Endothelial cell of umbilical vein (primary cell): ENCODE data around the gene TBC1D4. TPM values are rescaled to one million over a fixed set of nuclear protein-coding genes. Genes with fewer than 3 reads are reported as not detected.
"Not testable (repeated sequence)": the region's sequence is repeated elsewhere in the genome, so short reads cannot be mapped to it uniquely, and the experiment has no call there.

Experiments
- BruUV-seq: library from RNA; stranded (reverse); fragments of 400-500 nt; replicated peaks from 2 replicates; lab custom pipeline; 2021; lab: Mats Ljungman, UMichigan
- CTCF ChIA-PET: fragments of 300-600, 350-600 bp; sonication (Branson Sonifier 250); formaldehyde crosslinking; loops from one replicate; lab custom pipeline; 2021; ENCODE audit warnings: antibody characterized with exemption, inconsistent platforms; lab: Charles Lee
- POLR2A ChIA-PET: fragments of 300-600, 350-600 bp; sonication (Branson Sonifier 250); formaldehyde crosslinking; loops from one replicate; lab custom pipeline; 2021; ENCODE audit warnings: antibody characterized with exemption, inconsistent platforms; lab: Charles Lee
- DNase-seq: peaks from one replicate; pipeline ENCODE4 v3.0.0-alpha.2; 2011; ENCODE audit warnings: low read depth, low spot score
- FAIRE-seq: peaks from 2 replicates; lab custom pipeline; 2011; peaks lifted over from hg19 to GRCh38; lab: Jason Lieb, UNC
- H2AFZ ChIP-seq: 2 replicates; pipeline ENCODE4 v1.6.0; 2012; ENCODE audit warnings: low read depth, low read length, control low read depth, inconsistent platforms
- H3K27ac ChIP-seq: 2 replicates; pipeline ENCODE4 v1.5.1; 2011; ENCODE audit warnings: low read depth, mild to moderate bottlenecking, control low read depth, low read length, moderate library complexity; ENCODE audit not compliant: insufficient read depth
- H3K27me3 ChIP-seq, 2 experiments: 2 replicates each; pipeline versions ENCODE4 v1.6.0 to v1.6.1; 2011; ENCODE audit warnings: low read length in 2 of 2, mixed read lengths in 1 of 2; ENCODE audit not compliant: control insufficient read depth in 2 of 2, insufficient read depth in 2 of 2
- H3K36me3 ChIP-seq, 2 experiments: 2 replicates in 1 of 2; 3 replicates in 1 of 2; pipeline ENCODE4 v1.5.1; 2011; ENCODE audit warnings: low read length in 2 of 2, mild to moderate bottlenecking in 1 of 2, moderate library complexity in 1 of 2; ENCODE audit not compliant: control insufficient read depth in 2 of 2, insufficient read depth in 2 of 2; ENCODE audit errors: extremely low read depth in 1 of 2
- H3K4me1 ChIP-seq: 3 replicates; pipeline ENCODE4 v1.5.1; 2011; ENCODE audit warnings: mild to moderate bottlenecking, low read length; ENCODE audit not compliant: control insufficient read depth, insufficient read depth; ENCODE audit errors: extremely low read depth
- H3K4me2 ChIP-seq: 2 replicates; pipeline ENCODE4 v1.6.1; 2011; ENCODE audit warnings: low read length, control low read depth, mixed read lengths; ENCODE audit not compliant: insufficient read depth
- H3K4me3 ChIP-seq, 3 experiments: fragments of 200-600 bp in 1 of 3; sonication (generic), shearing (Covaris generic) in 1 of 3; replicated peaks in 1 of 3; 2 replicates each; pipeline ENCODE4 v1.5.1; 2011 to 2016; ENCODE audit warnings: control low read depth in 3 of 3, low read length in 3 of 3, mild to moderate bottlenecking in 2 of 3, inconsistent platforms in 1 of 3, low read depth in 1 of 3, moderate library complexity in 1 of 3; ENCODE audit not compliant: insufficient read depth in 1 of 3
- H3K79me2 ChIP-seq: 2 replicates; pipeline ENCODE4 v1.6.0; 2012; ENCODE audit warnings: low read length, inconsistent platforms; ENCODE audit not compliant: control insufficient read depth, insufficient read depth
- H3K9ac ChIP-seq: replicated peaks from 2 replicates; pipeline ENCODE3; 2011; ENCODE audit warnings: low read length, control low read depth; ENCODE audit not compliant: insufficient read depth; ENCODE audit errors: extremely low read depth
- H3K9me1 ChIP-seq: replicated peaks from 3 replicates; pipeline ENCODE4 v1.6.0; 2011; ENCODE audit warnings: mild to moderate bottlenecking, low read length; ENCODE audit not compliant: control insufficient read depth, insufficient read depth; ENCODE audit errors: extremely low read depth
- H3K9me3 ChIP-seq: replicated peaks from 2 replicates; pipeline ENCODE4 v1.5.1; 2012; ENCODE audit warnings: low read length, inconsistent platforms; ENCODE audit not compliant: control insufficient read depth, insufficient read depth
- H4K20me1 ChIP-seq: replicated peaks from 2 replicates; pipeline ENCODE3; 2011; ENCODE audit warnings: mild to moderate bottlenecking, low read length; ENCODE audit not compliant: control insufficient read depth, insufficient read depth; ENCODE audit errors: extremely low read depth
- EZH2 ChIP-seq: IDR thresholded peaks from 2 replicates; pipeline ENCODE4 v1.6.1; 2012; ENCODE audit warnings: borderline replicate concordance, low read depth, mild to moderate bottlenecking, moderate library complexity, low read length, inconsistent platforms; ENCODE audit not compliant: severe bottlenecking
- MAX ChIP-seq: IDR thresholded peaks from 2 replicates; pipeline ENCODE4 v1.6.1; 2011; ENCODE audit not compliant: insufficient read depth, insufficient read length
- MYC ChIP-seq: IDR thresholded peaks from one replicate; pipeline ENCODE4 v1.6.1; 2011; ENCODE audit warnings: mild to moderate bottlenecking, low read depth, low read length
- POLR2A ChIP-seq: IDR thresholded peaks from 2 replicates; pipeline ENCODE4 v1.6.1; 2012; ENCODE audit warnings: low read depth, mild to moderate bottlenecking, control low read depth, low read length
- POLR2AphosphoS5 ChIP-seq: IDR thresholded peaks from 2 replicates; pipeline ENCODE4 v1.6.1; 2012; ENCODE audit warnings: low read depth, mild to moderate bottlenecking, control low read depth, low read length, moderate library complexity; ENCODE audit not compliant: insufficient read depth
- dilution Hi-C: fragments of 300-500 bp; cut with MboI; formaldehyde crosslinking; loops from one replicate; pipeline ENCODE4 v1.15.0; 2019; ENCODE audit warnings: low sequenced_read_pairs; ENCODE audit not compliant: extremely low pct_ligation_motif_present
- intact Hi-C: fragments of 100-400 bp; cut with micrococcal nuclease; formaldehyde crosslinking; loops from one replicate; pipeline ENCODE4 v1.10.0; 2022
- polyA plus RNA-seq, 4 experiments: library from polyadenylated mRNA; depleted of rRNA in 3 of 4; stranded (reverse) in 3 of 4; unstranded in 1 of 4; fragments of >200 nt; gene quantifications; 2 replicates each; pipeline versions ENCODE4 v1.2.1 to v1.2.3, GENCODE V29; 2011 to 2012; ENCODE audit warnings: missing spikeins in 1 of 4
- total RNA-seq: library from RNA; stranded (reverse); gene quantifications from 2 replicates; pipeline ENCODE4 v1.2.3, GENCODE V29; 2021

TBC1D4 gene
- total and polyA plus RNA-seq, 2 donors (not counting 3 experiments of a cell fraction or from before 2014, with no cell fraction given), result 58.3 to 81.0 TPM

- ChIA-PET CTCF (no interaction called here), POLR2A (no interaction called here)
- Histone ChIP-seq H2AFZ (no peak overlapping the region), H3K79me2 (no peaks in the 10 kb centered on the region), H4K20me1 (no peaks in the 10 kb centered on the region), H3K9ac (no peak overlapping the region), H3K9me3 (no peaks in the 10 kb centered on the region), H3K27me3 (peaks cover 7 to 26% of the 10 kb centered on the region in 2 experiments), H3K9me1 (no peaks in the 10 kb centered on the region), H3K4me2 (no peak overlapping the region), H3K4me3 (no peak overlapping the region), H3K27ac (no peak overlapping the region), H3K36me3 (no peaks in the 10 kb centered on the region), H3K4me1 (no peaks in the 10 kb centered on the region)
- TF ChIP-seq MYC (no peak), MAX (no peak), POLR2A (no peak), EZH2 (no peak)
- no peak for DNase-seq
- dilution Hi-C loops (no loop called here), intact Hi-C loops (no loop called here)
- FAIRE-seq, result no peak
- BruUV-seq, result no TSS peak
These were observed 230.8 kb downstream of the TBC1D4 start for GRCh38 chr13:75251188-75251587.

- ChIA-PET POLR2A (no interaction called here), CTCF (no interaction called here)
- no peak overlapping the region for H3K4me2 ChIP-seq
- dilution Hi-C loops (no loop called here), intact Hi-C loops (no loop called here)
- no peaks in the 10 kb centered on the region for H3K9me1 ChIP-seq
- peaks cover 6 to 23% of the 10 kb centered on the region in 2 experiments for H3K27me3 ChIP-seq
- FAIRE-seq, result no peak
- BruUV-seq, result no TSS peak
- peak; percentile 9 for DNase-seq
- H3K9ac ChIP-seq, result no peak overlapping the region
- H3K27ac ChIP-seq, result no peak overlapping the region
- no peaks in the 10 kb centered on the region for H3K79me2 ChIP-seq
- no peak for TF ChIP-seq POLR2AphosphoS5
- H3K4me1 ChIP-seq, result no peaks in the 10 kb centered on the region
- no peaks in the 10 kb centered on the region for H4K20me1 ChIP-seq
- H3K9me3 ChIP-seq, result no peaks in the 10 kb centered on the region
- no peak overlapping the region for H3K4me3 ChIP-seq
- H2AFZ ChIP-seq, result no peak overlapping the region
- H3K36me3 ChIP-seq, result no peaks in the 10 kb centered on the region
These were observed 231.3 kb downstream of the TBC1D4 start for GRCh38 chr13:75250526-75251178.

- H3K9me3 ChIP-seq, DNase-seq, intact Hi-C loops, H3K4me2 ChIP-seq, H3K9me1 ChIP-seq, H3K9ac ChIP-seq, POLR2A ChIA-PET, H3K4me3 ChIP-seq, BruUV-seq, H3K36me3 ChIP-seq, H3K79me2 ChIP-seq, CTCF ChIA-PET, H3K4me1 ChIP-seq, H4K20me1 ChIP-seq, dilution Hi-C loops, FAIRE-seq, H2AFZ ChIP-seq, H3K27ac ChIP-seq, H3K27me3 ChIP-seq: not testable (repeated sequence)
These were observed 236.4 kb downstream of the TBC1D4 start for GRCh38 chr13:75245578-75245977.
